Gastroesophageal sphincter (tissue), 3 donors: ENCODE data around the gene MAGI3.

Experiments used
- CTCF ChIP-seq, 4 experiments: fragments of 200-600 bp in 2 of 4; fragments of 450-650 bp in 2 of 4; sonication (generic) in 1 of 4; IDR thresholded peaks; one replicate each; pipeline ENCODE4 v1.5.1; 2017 to 2019; ENCODE audit warnings: antibody characterized with exemption in 4 of 4, mild to moderate bottlenecking in 2 of 4, moderate library complexity in 2 of 4
- EP300 ChIP-seq: sonication (generic); formaldehyde crosslinking; IDR thresholded peaks from one replicate; pipeline ENCODE4 v1.6.1; 2017; ENCODE audit warnings: antibody characterized with exemption, mild to moderate bottlenecking
- POLR2A ChIP-seq, 2 donors: fragments of 450-650 bp; IDR thresholded peaks; one replicate each; pipeline ENCODE4 v1.6.1; 2017; ENCODE audit warnings: antibody characterized with exemption in 2 of 2, mild to moderate bottlenecking in 2 of 2, moderate library complexity in 1 of 2
- POLR2AphosphoS5 ChIP-seq: sonication (generic); formaldehyde crosslinking; IDR thresholded peaks from one replicate; pipeline ENCODE4 v1.6.1; 2017; ENCODE audit warnings: antibody characterized with exemption

GRCh38 chr1:113647164-113647563 lies 256.8 kb downstream of the MAGI3 start:
- TF ChIP-seq POLR2AphosphoS5 (no peak), CTCF (IDR thresholded peaks at IDR 0.05) (no peak), POLR2A (IDR thresholded peaks at IDR 0.05) (no peak), EP300 (no peak)
